Measurements from ENCODE around the gene NEB.

The NEB gene

DNA sequence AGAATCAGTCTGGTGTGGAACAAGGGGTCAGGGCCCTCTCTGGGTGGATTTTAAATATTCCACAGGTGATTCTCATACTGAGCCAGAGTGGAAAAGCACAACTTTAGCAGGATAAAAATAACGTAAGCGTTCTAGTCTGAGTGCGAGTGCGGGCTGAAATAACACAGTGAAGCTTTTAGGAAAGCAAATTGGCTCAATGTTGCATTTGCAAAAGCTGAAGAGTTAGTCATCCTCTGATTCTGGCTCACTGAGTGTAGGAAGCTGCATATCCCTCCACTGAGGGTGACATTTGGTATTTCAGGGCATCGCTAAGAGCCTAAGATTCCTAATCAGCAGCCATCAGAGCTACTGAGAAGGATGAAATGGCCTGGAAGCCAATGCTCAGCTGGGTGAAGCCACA, 189.8 kb downstream of the NEB start:
- no peak for DNase-seq

- DNase-seq = no peak
Observed at GRCh38 chr2:151543876-151544275, 190.4 kb downstream of the NEB start.

GRCh38 chr2:151534001-151534400, 200.3 kb downstream of the NEB start:
- no peak for DNase-seq

- no peak for DNase-seq
Observed at GRCh38 chr2:151533127-151533526, 201.1 kb downstream of the NEB start.

DNA sequence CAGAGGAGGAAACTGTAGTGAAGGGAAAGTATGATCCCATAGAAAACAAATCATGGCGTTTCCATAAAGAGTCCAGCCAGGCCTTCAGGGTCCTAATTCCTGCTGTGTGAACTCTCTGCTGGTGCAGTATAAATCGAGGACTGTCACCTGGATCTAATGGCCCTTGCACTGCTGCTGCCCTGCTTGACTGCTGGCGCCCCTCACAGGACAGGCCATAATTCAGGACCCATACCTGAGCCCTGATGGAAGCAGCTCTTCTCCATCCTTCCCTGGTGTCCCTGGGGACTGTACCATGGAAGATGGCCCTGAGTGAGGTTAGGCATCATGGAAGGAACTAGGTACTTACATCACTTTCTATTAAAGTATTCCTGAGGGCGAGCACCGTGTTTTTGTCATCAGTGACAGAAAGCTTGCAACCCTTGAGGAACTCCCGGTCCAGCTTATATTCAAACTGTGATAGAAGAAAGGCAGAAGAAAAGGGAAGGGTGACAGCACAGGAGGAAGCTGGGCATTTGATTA, 207.6 kb downstream of the NEB start:
- DNase-seq = no peak

DNA sequence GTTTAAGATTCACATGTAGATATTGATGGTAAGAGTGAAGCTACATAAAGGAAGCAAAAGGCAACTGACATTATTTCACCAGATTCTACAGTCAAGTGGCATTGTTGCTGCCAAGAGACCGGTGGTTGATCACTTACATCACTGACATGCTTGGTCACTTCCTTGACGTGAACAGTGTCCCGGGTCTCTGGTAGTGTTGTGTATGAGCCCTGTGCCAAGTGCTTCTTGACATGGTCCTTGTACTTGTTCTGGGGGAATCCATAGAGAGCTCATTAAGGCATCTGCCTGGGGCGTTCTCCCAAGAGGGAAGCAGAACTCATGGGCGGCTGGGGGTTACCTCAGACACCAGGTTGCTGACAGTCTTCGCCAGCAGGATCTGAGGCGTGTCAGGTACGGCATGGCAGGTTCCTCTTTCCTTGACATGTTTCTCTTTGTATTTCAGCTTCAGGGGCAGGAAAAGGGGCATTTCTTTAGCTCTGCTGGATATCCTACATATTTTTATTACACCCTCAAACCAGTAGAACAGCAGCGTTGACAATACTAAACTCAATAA, 208.4 kb downstream of the NEB start:
- no peak for DNase-seq

DNA sequence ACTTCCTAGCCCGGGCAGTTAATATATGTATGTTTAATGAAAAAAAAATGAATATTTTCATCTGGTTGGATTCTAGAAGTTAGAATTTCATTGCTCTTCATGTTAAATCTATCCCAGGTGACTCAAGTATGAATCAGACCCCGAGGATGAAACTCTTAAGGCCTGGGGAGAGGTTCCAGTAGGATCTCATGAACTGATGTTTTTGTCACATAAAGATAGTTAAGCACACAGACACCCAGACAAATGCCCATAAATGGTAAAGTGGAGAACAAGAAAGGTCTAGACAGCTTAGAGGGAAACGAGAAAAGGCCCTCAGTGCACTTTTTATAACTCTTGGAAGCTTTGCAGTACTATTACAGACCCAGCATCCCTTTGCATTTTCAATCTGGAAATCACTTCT, 210.4 kb downstream of the NEB start:
- no peak for DNase-seq

GRCh38 chr2:151522556-151522955, 211.7 kb downstream of the NEB start:
- DNase-seq = no peak

DNA sequence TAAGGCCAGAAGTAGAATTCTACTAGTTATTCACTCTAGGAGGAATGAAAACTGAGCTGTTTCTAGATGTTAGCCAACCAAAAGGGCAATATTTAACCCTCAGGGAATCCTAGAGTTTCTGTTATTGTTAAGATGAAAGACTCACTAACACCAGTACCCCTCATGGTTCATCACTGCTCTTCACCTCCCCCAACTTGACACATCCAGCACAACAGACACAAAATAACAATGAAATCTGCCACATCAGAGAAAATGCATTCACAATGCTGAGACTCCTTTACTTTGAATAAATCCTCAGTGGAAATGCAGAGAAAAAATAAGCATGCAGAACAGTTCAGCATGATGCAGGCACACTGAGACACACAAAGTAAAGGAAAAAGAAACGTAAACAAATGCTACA, 213.3 kb downstream of the NEB start:
- DNase-seq = no peak

GRCh38 chr2:151518802-151519201, 215.5 kb downstream of the NEB start:
- no peak for DNase-seq

DNA sequence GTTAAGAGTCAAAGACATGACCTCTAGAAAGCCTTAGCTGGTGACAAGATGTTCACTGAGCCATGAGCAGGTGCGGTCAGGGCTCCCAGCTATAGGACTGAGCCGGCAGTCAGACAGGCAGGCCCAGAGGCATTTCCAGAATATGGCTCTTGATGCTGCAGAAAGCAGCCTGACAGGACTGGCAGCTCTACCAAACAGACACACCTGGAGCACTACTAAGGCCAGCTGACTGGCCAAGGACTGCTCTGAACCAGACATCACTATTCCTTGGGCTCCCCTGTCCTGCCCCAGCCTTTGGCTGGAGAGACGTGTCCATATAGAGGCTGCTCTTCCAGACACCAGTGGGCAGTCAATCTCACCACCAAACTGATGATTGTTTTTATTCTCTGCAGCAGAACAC, 225.8 kb downstream of the NEB start:
- DNase-seq = no peak

GRCh38 chr2:151506170-151506569, 228.1 kb downstream of the NEB start:
- DNase-seq = no peak

- no peak for DNase-seq
Observed at GRCh38 chr2:151498178-151498577, 236.1 kb downstream of the NEB start.

- no peak for DNase-seq
Observed at GRCh38 chr2:151491496-151491895, 242.8 kb downstream of the NEB start.

DNA sequence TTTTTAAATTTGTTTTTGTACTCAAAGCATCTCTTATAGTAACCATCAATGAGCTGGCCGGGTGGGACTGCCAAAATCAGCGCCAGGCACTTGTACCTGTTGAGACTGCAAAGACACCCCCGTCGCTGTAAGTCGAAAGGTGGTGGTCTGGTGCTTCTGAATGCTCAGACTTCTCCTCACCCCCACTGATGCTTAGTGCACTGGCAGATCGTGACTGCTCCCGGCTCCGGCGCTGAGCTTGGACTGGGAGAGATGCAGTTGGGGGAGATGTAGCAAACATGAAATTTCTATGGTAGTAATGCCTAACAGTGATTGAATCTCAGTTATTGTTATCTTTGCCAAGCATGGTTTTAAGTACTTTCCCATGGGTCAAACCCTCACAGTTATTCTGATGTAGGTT, 244.0 kb downstream of the NEB start:
- no peak for DNase-seq

- DNase-seq = no peak
Observed at GRCh38 chr2:151486053-151486452, 248.2 kb downstream of the NEB start.

- no peak for DNase-seq
Observed at GRCh38 chr2:151484100-151484499, 250.2 kb downstream of the NEB start.

GRCh38 chr2:151483546-151483945, 250.7 kb downstream of the NEB start:
- DNase-seq = no peak

DNA sequence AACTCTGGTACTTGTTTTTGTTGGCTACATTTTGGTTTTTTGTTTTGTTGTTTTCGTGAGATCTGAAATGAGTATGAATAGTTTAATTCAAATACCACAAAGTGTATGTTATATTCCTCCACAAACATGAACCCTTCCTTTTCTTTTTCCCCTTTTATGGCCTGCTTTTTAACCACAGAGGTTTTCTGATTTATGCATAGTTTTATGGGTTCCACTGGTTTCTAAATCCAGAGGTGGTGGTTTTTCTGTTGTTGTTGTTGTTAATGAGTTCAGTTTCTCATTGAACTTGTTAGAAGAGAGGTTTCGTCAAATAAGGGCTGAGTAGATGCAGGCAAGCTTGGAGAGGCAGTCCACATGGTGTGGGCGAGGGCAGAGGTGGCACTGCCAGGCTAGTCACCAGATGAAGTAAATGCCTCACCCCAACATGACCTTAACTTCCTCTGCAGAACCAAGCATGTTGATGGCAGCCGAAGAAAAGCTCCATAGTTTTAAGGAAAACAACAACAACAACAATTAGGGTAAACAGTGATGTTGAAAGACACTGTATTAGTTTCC, 252.0 kb downstream of the NEB start:
- no peak for DNase-seq

DNA sequence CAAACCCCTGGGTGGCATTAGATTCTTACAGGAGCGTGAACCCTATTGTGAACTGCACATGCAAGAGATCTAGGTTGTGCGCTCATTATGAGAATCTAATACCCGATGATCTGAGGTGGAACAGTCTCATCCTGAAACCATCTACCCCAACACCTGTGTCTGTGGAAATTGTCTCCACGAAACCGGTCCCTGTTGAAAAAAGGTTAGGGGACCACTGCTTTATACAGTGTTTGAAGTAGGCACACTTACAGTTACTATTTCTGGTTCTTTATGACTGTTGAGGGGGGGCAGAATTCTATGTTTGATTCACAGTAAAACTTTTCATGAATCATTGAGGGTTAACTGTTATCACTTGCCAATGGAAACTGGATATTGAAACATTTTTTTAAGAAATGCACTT, 252.5 kb downstream of the NEB start:
- DNase-seq = no peak

DNA sequence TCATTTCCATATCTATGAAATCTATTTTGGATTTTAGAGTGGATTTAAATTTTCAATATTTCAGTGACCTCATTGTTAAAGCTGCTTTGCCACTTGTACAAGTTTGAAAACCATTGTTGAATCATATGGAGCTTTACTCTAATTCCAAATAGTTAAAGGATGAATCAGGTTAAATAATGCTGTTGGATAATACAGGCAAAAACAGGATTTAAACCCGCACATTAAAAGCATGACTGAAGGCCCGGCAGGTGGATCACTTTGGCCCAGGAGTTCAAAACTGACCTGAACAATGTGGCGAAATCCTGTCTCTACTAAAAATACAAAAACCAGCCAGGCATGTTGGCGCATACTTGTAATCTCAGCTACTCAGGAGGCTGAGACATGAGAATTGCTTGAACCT, 256.3 kb downstream of the NEB start:
- no peak for DNase-seq

GRCh38 chr2:151476287-151476686, 258.0 kb downstream of the NEB start:
- no peak for DNase-seq

- no peak for DNase-seq
Observed at GRCh38 chr2:151475071-151475470, 259.2 kb downstream of the NEB start.

DNA sequence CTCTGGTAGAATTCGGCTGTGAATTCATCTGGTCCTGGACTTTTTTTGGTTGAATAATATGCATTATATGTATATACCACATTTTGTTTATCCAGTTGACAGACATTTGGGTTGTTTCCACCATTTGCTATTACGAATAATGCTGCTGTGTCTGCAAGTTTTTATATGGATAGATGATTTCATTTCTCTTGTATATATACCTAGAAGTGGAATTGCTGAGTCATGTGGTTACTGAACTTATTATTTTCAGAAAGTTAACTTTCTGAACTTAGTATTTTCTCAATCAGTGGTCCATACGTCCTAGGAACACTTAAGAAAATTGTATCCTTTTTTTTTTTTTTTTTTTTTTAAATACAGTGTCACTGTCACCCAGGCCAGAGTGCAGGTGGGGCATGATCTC, 261.3 kb downstream of the NEB start:
- DNase-seq = no peak

GRCh38 chr2:151470556-151470955, 263.7 kb downstream of the NEB start:
- DNase-seq = no peak

All from NCI-H2107 (cell line).